ENCODE results near the gene AGO1.

GRCh38 chr1:35864813-35865212 is 18.2 kb upstream of the AGO1 start:
- TF ChIP-seq POLR2A (IDR thresholded peaks at IDR 0.05), result no peak
- no peak for TF ChIP-seq CTCF (IDR thresholded peaks at IDR 0.05)
